ENCODE data around the gene CCSER1.
"Not testable (repeated sequence)": the region's sequence is repeated elsewhere in the genome, so short reads cannot be mapped to it uniquely, and the experiment has no call there.

GRCh38 chr4:91326167-91326566 is 1199.0 kb downstream of the CCSER1 start:
- TF ChIP-seq CTCF, POLR2A (IDR thresholded peaks at IDR 0.05): not testable (repeated sequence)
